ENCODE results near the gene CLDN11. TPM values are rescaled to one million over a fixed set of nuclear protein-coding genes. Genes with fewer than 3 reads are reported as not detected.

CLDN11 gene
- total RNA-seq, 2 donors from 2014 or later, result 9.0 to 15.8 TPM

GRCh38 chr3:170483485-170484262 is 65.0 kb downstream of the CLDN11 start:
- Histone ChIP-seq H3K27me3 (no peaks in the 10 kb centered on the region), H3K36me3 (no peaks in the 10 kb centered on the region), H3K27ac (no peak overlapping the region), H3K4me1 (no peaks in the 10 kb centered on the region), H3K9me3 (no peaks in the 10 kb centered on the region), H3K4me3 (no peak overlapping the region)
- no peak for DNase-seq (ENCODE audit: low spot score)
- no peak for TF ChIP-seq CTCF (IDR thresholded peaks at IDR 0.05)

Small RNA genes within 50 kb of the gene (microRNA-seq; reads per million reads assigned to microRNA genes)
- gene MIR6828 (ENCODE audit: borderline number of aligned reads in 2 of 2, borderline replicate concordance in 1 of 2), result 0 reads per million in 2 donors

Other genes starting within 250 kb of the CLDN11 start
- 10 to 100 TPM; 23.8 to 41.9 TPM for gene PHC3, start 237.1 kb upstream of the CLDN11 start, total RNA-seq
- 10 to 100 TPM; 17.4 to 20.0 TPM for gene PRKCI, start 196.4 kb upstream of the CLDN11 start, total RNA-seq
- 10 to 100 TPM; 20.4 to 32.9 TPM for gene SKIL, start 61.2 kb upstream of the CLDN11 start, total RNA-seq
- not detected for gene SLC7A14, start 167.2 kb downstream of the CLDN11 start, total RNA-seq